NCI-H1436 (cell line): Measurements from ENCODE around the gene SZRD1.

Experiments
- DNase-seq: peaks from one replicate; lab custom pipeline; 2025; lab: John Stamatoyannopoulos, UW

Gene SZRD1

GRCh38 chr1:16394977-16395376 is 27.9 kb downstream of the SZRD1 start:
- DNase-seq: no peak

DNA sequence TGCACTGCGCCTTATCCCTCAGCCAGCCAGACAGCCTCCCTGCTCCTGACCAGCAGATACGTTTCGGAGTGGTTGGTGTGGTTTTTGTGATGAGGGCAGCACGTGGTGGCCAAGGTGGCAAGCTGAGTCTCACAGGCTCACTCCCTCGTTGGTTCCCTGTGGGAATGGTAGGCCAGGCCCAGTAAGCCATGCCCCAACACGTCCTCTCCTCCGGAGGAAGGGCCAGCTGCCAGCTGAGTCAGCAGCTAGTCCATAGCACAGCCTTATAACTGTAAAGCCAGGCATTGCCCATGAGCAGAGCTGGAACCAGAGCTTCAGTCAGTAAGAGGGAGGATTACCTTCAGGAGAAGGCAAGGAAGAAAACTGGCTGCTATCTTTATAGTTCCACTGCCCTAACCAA is 29.5 kb downstream of the SZRD1 start:
- no peak for DNase-seq

GRCh38 chr1:16397120-16397519 is 30.1 kb downstream of the SZRD1 start:
- no peak for DNase-seq

GRCh38 chr1:16398371-16398953 is 31.4 kb downstream of the SZRD1 start:
- no peak for DNase-seq

- no peak for DNase-seq
Measured at GRCh38 chr1:16402742-16403141, 35.7 kb downstream of the SZRD1 start.

DNA sequence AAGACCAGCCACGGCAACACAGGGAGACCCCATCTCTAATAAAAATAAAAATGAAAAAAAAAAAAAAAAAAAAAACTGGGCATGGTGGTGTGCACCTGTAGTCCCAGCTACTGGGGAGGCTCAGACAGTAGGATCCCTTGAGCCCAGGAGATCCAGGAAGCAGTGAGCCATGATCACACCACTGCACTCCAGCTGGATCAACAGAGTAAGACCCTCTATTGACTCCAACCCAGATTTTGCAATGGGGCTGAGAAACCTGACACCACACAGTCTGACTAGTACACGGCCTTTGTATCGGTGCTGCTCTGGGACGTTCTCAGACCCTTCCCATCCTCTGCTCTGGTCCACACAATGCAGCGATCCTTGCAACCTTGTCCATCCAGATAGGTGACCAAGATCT is 38.4 kb downstream of the SZRD1 start:
- DNase-seq: no peak

GRCh38 chr1:16406868-16407267 is 39.8 kb downstream of the SZRD1 start:
- no peak for DNase-seq

- no peak for DNase-seq
Measured at GRCh38 chr1:16409536-16410152, 42.6 kb downstream of the SZRD1 start.

GRCh38 chr1:16410803-16411202 is 43.8 kb downstream of the SZRD1 start:
- DNase-seq: no peak

DNA sequence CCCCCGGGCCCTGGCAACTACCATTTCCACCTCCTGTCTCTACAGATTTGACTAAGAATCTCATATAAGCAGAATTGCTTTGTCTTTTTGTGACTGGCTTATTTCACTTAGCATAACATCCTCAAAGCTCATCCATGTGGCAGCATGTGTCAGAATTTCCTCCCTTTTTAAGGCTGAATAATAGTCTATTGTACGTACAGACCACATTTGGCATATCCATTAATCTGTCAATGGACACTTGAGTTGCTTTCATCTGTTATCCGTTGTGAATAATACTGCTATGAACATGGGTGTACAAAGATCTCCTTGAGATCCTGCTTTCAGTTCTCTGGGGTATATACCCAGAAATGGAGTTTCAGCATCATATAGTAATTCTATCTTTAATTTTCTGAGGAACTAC is 46.1 kb downstream of the SZRD1 start:
- no peak for DNase-seq

DNA sequence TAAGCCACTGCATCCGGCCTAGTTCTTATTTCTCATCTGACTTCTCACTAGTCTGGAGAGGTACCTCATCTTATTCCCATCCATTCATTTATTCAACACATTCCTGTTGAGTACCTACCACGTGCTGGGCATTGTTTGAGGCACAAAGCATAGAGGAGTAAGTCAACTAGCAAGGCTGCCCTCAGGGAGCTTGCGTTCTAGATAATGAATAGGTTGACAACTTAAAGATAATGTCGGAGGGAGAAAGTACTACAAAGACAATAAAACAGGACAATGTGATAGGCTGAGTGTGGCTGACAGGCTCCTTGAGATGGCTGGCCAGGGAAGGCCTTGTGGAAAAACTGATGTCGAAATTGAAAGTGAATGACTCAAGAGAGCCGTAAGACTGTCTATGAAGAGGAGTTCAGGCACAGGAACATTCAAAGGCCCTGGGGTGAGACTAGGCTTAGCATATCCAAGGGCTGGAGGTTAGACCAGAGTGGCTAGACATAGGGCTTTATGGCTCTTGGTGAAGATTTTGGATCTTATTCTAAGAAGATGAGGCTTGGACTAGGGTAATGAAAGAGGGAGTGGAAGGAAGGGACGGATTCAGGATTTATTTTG is 51.9 kb downstream of the SZRD1 start:
- DNase-seq: no peak

GRCh38 chr1:16420424-16421118 is 53.5 kb downstream of the SZRD1 start:
- no peak for DNase-seq

- DNase-seq: no peak
Measured at GRCh38 chr1:16421201-16421600, 54.2 kb downstream of the SZRD1 start.

DNA sequence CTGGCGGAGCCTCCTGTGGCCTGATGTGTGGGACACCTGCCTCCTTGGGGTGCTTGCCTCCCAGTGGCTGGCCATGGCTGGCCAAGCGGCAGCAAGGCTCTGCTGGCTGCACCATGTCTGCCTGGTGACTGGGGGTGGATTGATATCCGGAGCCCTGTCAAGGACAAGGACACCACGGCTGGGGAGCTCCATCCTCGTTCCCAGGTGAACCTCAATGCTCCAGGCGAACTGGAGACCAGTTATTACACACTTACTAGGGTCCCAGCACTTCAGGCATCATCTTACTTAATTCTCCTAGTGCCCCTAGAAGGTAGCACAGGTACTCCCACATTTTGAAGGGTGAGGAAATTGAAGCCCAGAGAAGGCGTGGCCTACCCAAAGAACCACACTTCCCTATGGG is 55.0 kb downstream of the SZRD1 start:
- no peak for DNase-seq

DNA sequence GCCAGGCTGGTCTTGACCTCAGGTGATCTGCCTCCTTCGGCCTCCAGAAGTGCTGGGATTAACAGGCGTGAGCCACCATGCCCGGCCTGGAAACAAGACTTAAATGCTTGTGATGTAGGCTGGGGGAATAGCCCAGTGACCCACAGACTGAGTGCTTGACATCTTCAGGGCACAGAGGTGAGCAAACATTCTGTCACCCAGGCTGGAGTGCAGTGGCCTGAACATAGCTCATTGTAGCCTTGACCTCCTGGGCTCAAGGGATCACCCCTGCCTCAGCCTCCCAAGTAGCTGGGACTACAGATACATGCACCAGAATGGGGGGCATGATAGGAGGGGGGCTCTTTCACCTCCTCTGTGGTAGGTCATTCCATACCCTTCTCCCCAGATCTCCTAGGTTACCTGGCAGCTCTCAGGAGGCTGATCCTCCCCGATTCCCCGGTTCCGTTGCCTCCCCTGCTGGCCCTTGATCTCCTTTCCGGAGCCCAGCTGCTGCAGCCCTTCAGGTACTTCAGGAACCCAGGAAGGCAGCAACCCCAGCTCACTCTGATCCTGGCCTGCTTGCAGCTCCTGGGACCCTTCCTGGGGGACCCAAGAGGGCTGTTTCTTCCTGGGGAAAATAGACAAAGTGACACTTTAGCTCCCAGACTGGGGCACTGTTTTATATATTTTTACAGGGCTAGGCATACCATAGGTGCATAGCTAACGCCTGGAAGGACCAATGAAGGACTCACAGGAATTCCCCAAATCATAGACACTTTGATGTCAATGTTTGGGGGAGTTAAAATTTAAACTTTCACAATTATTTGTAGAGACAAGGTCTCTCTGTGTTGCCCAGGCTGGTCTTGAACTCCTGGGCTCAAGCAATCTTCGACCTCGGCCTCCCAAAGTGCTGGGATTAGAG is 58.3 kb downstream of the SZRD1 start:
- no peak for DNase-seq

GRCh38 chr1:16430606-16431005 is 63.6 kb downstream of the SZRD1 start:
- DNase-seq: no peak

DNA sequence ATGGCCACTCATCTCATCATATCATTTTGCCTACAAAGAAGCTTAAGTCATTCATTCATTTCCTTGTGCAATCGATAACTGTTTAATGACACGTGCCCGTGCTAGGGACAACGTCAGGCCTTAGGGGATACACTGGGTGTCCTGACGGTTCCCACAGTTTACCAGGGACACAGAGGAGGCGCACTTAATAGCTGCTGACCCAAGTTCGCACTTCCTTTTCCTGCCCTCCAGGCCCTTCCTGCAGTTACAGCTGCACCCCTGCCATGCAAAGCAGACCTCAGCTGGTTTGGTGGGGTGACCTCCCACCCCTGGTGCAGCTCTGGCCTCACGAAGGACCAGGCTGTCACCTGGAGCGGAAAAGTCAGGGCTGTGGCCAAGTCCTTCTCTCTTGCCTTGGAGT is 66.0 kb downstream of the SZRD1 start:
- DNase-seq: no peak

- DNase-seq: no peak
Measured at GRCh38 chr1:16434007-16434406, 67.0 kb downstream of the SZRD1 start.

GRCh38 chr1:16434501-16434900 is 67.5 kb downstream of the SZRD1 start:
- no peak for DNase-seq

GRCh38 chr1:16436946-16437474 is 70.0 kb downstream of the SZRD1 start, which contains the start of gene SPATA21:
Gene SPATA21 (minus strand): TSS chr1:16437424. CDS start chr1:16431371, 6,053 bp downstream.
- no peak for DNase-seq

GRCh38 chr1:16438516-16438915 is 71.5 kb downstream of the SZRD1 start:
- DNase-seq: no peak

GRCh38 chr1:16438924-16439323 is 71.9 kb downstream of the SZRD1 start:
- no peak for DNase-seq
